Uterus (tissue), 4 donors: ENCODE results near the gene FUT1. TPM values are rescaled to one million over a fixed set of nuclear protein-coding genes. Genes with fewer than 3 reads are reported as not detected.

Experiments used
- DNase-seq, 2 donors: peaks; one replicate each; pipeline ENCODE4 v3.0.0-alpha.2; 2019 to 2020
- H3K27ac ChIP-seq, 2 donors: fragments of 200-600 bp; sonication (generic); 1 replicate in 1 of 2; 2 replicates in 1 of 2; pipeline ENCODE4 v1.5.1; 2016 to 2018
- H3K27me3 ChIP-seq, 2 donors: fragments of 200-600 bp; sonication (generic); one replicate each; pipeline ENCODE4 v1.5.1; 2018 to 2019; ENCODE audit warnings: control low read depth in 1 of 2
- H3K36me3 ChIP-seq, 2 donors: fragments of 200-600 bp; sonication (generic); one replicate each; pipeline ENCODE4 v1.5.1; 2019; ENCODE audit warnings: control low read depth in 1 of 2
- H3K4me1 ChIP-seq, 2 donors: fragments of 200-600 bp; sonication (generic); one replicate each; pipeline ENCODE4 v1.5.1; 2018 to 2019; ENCODE audit warnings: control low read depth in 1 of 2
- H3K4me3 ChIP-seq, 2 donors: fragments of 200-600 bp; sonication (generic); 1 replicate in 1 of 2; 2 replicates in 1 of 2; pipeline ENCODE4 v1.5.1; 2018 to 2019; ENCODE audit warnings: mild to moderate bottlenecking in 1 of 2
- H3K9me3 ChIP-seq, 2 donors: fragments of 200-600 bp; sonication (generic); one replicate each; pipeline ENCODE4 v1.5.1; 2019; ENCODE audit warnings: control low read depth in 1 of 2
- CTCF ChIP-seq, 4 experiments: fragments of 200-600 bp in 2 of 4; fragments of 450-650 bp in 2 of 4; sonication (generic) in 2 of 4; IDR thresholded peaks; one replicate each; pipeline ENCODE4 v1.5.1; 2016 to 2019; ENCODE audit warnings: antibody characterized with exemption in 4 of 4, mild to moderate bottlenecking in 2 of 4, moderate library complexity in 1 of 4
- POLR2A ChIP-seq, 2 donors: fragments of 450-650 bp; IDR thresholded peaks; one replicate each; pipeline ENCODE4 v1.6.1; 2016; ENCODE audit warnings: antibody characterized with exemption in 2 of 2, mild to moderate bottlenecking in 1 of 2, moderate library complexity in 1 of 2
- intact Hi-C: fragments of 100-400 bp; cut with DNase I; formaldehyde crosslinking; loops from one replicate; pipeline ENCODE4 v1.15.1; 2023; ENCODE audit warnings: low total_unique reads
- total RNA-seq, 4 donors: library from RNA; depleted of rRNA in 3 of 4; stranded (reverse); fragments of >200 nt in 3 of 4; gene quantifications; one replicate each; pipeline versions ENCODE4 v1.1.0 to v1.2.4, GENCODE V29; 2014 to 2023
- donor health status: DM: yes; HTN: yes; CAD: no.

FUT1 gene
- total RNA-seq, 4 donors from 2014 or later, result 1.5 to 17.7 (median 4.4) TPM

- Histone ChIP-seq H3K36me3 (no peaks in the 10 kb centered on the region), H3K4me3 (no peak overlapping the region), H3K27ac (no peak overlapping the region), H3K9me3 (no peaks in the 10 kb centered on the region), H3K27me3 (no peaks in the 10 kb centered on the region), H3K4me1 (no peaks in the 10 kb centered on the region)
- DNase-seq, result no peak
- intact Hi-C loops, result no loop called here
- TF ChIP-seq CTCF (IDR thresholded peaks at IDR 0.05) (no peak), POLR2A (IDR thresholded peaks at IDR 0.05) (no peak)
Observed at GRCh38 chr19:48749571-48750198, 2.8 kb downstream of the FUT1 start.

DNA sequence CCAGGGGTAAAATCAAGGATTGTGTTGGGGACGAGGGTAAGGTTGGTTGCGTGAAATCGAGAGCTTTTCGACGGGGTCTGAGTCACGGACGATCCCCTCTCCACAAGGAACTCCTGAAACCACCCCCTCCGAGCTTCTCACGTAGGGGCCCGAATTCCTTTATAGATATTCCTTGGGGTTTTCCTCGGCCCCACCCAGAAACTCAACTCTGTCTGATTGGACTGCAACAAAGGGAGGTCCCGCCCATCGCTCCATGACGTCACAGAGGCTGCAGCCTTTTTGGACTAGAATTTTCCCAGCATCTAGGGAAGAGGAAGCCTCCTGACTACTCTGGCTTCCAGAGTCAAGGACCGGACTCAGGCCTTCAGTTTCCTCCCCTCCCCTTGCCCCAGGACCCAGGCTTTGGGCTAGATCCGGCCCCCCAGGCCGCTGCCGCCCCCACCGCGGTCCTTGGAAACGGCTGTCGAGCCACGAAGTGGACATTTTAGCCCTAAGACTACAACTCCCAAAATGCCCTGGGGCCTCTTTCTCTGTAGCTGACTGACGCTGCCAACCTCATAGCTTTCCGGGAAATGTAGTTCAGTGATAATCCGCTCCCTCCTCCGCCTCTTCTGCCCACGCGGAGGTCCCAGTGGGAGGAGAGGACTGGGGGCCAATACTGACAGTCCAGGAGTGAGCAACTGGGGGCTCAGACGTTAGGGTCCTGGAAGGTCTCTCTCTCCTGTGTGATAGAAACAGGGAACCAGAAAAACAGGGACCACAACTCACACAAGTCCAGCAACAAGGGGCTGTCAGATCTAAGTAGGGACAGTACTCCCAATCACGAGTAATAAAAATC is 5.5 kb downstream of the FUT1 start, which contains the start of gene IZUMO1:
IZUMO1 (minus strand) TSS at position 172 of the 838 bp plus-strand sequence. CDS start 1,050 bp downstream, outside the sequence.
- Histone ChIP-seq H3K36me3 (no peaks in the 10 kb centered on the region), H3K27ac (peak within 1 kb of the TSS; percentile 54 to 60), H3K9me3 (no peaks in the 10 kb centered on the region), H3K4me3 (no peak within 1 kb of the TSS), H3K27me3 (no peaks in the 10 kb centered on the region), H3K4me1 (no peaks in the 10 kb centered on the region)
- DNase-seq, result peak; percentile 73 to 74
- intact Hi-C loops, result no loop called here
- TF ChIP-seq CTCF (IDR thresholded peaks at IDR 0.05), result no peak
- no peak for TF ChIP-seq POLR2A (IDR thresholded peaks at IDR 0.05)

DNA sequence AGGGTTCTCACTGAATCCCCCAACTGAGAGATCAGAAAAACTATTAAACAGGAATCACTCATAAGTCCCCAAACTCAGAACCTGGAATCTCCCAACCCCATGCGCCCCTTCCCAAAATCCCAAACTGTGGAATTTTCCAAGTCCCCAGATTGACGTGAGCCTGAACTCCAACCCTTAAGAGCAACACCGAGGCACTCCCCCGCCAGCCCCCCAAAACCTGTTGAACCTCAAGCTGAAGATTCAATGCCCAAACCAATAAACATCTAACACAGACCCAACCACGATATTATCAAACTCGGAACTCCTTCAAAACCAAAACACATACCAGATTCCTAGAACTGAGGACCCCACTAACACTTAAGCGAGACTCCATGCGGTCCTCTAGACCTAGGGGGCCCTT is 6.3 kb downstream of the FUT1 start:
- H3K4me1 ChIP-seq, result no peaks in the 10 kb centered on the region
- no peaks in the 10 kb centered on the region for H3K27me3 ChIP-seq
- H3K27ac ChIP-seq, result peak overlapping the region in 1 of 2 donors; percentile 60
- H3K36me3 ChIP-seq, result no peaks in the 10 kb centered on the region
- intact Hi-C loops, result no loop called here
- TF ChIP-seq POLR2A (IDR thresholded peaks at IDR 0.05), result no peak
- TF ChIP-seq CTCF (IDR thresholded peaks at IDR 0.05), result no peak
- H3K9me3 ChIP-seq, result no peaks in the 10 kb centered on the region
- no peak for DNase-seq
- H3K4me3 ChIP-seq, result no peak overlapping the region

- no peak for TF ChIP-seq POLR2A (IDR thresholded peaks at IDR 0.05)
- no peak for TF ChIP-seq CTCF (IDR thresholded peaks at IDR 0.05)
- Histone ChIP-seq H3K27ac (no peak overlapping the region), H3K9me3 (no peaks in the 10 kb centered on the region), H3K4me1 (no peaks in the 10 kb centered on the region), H3K27me3 (no peaks in the 10 kb centered on the region), H3K36me3 (no peaks in the 10 kb centered on the region), H3K4me3 (no peak overlapping the region)
- intact Hi-C loops, result no loop called here
- peak in 1 of 2 donors; percentile 65 for DNase-seq
Observed at GRCh38 chr19:48745208-48745995, 7.0 kb downstream of the FUT1 start.
